ENCODE results near the gene KCNJ4.

KCNJ4 gene

GRCh38 chr22:38453996-38454352, 1.0 kb downstream of the KCNJ4 start:
- in situ Hi-C loops (cut with HindIII; ENCODE audit: low sequenced_read_pairs) = no loop called here

DNA sequence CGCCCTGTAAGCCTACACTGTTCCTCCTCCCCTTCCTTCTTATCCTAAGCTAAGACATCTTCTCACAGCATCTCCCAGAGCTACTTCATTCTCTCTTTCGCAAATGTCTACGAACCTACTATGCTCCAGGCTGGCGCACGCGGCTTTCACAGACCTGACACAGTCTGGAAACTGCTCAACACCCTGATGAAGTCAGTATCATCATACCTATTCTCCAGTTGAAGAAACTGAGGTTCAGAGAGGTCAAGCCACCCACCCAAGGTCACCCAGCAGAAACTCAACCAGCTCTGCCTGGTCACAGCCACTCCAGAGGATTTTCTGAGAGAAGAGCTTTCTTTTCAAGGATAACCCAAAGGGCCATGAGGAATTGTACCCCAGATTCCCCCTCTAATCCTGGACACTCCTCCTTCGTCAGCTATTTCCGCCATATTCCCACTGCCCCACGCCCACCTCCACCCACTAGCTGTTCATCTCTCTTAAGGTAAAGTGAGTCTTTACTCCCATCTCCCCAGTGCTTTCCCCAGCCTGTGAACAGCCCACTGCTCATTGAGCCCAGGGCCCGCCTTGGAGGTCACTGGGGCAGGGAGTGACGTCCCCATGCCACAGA, 1.8 kb downstream of the KCNJ4 start:
- in situ Hi-C loops (cut with HindIII; ENCODE audit: low sequenced_read_pairs) = no loop called here

GRCh38 chr22:38452373-38453065, 2.5 kb downstream of the KCNJ4 start:
- in situ Hi-C loops (cut with HindIII; ENCODE audit: low sequenced_read_pairs) = no loop called here

DNA sequence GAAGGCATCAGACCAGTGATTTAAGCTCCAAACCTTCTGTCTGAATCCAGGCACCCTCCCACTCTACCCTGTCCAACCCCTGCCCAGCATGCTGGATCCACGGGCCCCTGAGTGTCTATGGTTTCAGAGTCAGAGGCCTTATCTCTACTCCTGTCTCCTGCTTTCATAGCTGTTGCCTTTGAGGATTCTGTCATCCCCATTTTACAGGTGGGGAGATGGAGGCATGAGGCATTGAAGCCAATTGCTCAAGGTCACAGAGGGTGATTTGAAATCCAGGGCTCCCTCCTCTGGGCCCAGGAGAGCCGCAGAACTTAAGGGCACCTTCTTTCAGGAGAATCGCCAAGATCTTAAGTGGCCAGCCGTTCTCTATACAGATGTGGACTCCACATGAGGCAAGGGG, 3.1 kb downstream of the KCNJ4 start:
- in situ Hi-C loops (cut with HindIII; ENCODE audit: low sequenced_read_pairs) = no loop called here

DNA sequence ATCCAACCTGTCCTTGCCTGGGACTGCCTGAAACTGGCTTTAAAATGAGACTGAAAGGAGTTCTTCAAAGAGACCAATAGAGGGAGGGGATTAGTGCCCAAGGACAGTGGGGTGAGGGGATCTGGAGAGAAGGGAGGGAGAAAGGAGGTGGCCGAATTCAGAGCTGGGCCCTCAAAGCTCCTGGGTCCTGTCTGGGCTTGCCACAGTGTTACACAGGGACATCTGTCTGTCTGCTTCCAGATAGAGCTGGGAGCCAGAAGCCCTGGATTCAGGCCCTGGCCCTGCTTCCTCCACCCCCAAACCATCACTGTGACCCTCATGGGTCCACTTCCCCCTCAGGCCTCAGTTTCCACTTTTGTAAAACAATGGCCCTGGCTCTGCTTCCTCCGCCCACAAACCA, 3.6 kb downstream of the KCNJ4 start:
- in situ Hi-C loops (cut with HindIII; ENCODE audit: low sequenced_read_pairs) = no loop called here

DNA sequence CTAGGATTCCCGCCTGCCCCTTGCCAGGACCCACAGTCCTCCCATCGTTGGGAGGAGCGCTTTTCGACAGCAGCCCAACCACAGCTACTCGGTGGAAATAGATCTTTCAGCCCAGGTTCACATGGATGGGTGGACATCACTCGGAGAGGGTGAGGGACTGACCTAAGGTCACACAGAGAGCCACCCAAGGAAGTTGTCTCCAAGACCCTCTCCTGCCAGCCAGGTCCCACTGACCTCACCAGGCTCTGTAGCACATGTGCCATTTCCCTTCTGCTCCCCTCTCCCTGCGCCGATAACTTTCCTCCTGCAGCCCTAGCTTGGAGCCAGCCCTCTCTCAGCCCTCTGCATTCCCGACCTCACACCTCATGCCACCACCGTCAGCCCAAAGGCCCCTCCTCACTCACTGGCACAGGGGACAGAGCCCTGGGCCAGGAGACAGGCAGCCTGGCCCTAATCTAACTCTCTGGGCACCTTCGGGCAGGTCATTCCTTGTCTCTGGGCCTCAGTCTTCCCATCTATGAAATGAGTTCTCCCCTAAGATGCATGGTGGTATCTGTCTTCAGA, 4.7 kb downstream of the KCNJ4 start:
- in situ Hi-C loops (cut with HindIII; ENCODE audit: low sequenced_read_pairs) = no loop called here

DNA sequence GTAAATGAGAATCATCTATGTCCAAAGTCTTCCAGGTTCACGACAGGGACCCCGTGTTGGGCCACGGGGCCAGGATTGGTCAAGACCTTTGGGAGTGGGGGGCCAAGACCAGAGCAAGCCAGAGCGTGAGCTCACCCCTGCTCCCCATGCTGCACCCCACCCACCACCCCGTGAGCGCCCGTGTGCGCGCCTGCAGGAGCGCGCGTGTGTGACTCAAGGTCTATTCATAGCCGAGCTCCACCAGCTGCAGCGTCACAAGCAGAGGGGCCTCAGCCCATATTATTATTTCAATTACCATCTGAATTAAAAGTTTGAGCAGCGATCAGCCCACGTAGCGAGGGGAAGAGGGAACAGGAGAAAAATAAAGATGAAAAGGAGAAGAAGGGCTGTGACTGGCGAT, 5.2 kb downstream of the KCNJ4 start:
- in situ Hi-C loops (cut with HindIII; ENCODE audit: low sequenced_read_pairs) = no loop called here

- in situ Hi-C loops (cut with HindIII; ENCODE audit: low sequenced_read_pairs) = no loop called here
These were observed 5.9 kb downstream of the KCNJ4 start for GRCh38 chr22:38448945-38449745.

DNA sequence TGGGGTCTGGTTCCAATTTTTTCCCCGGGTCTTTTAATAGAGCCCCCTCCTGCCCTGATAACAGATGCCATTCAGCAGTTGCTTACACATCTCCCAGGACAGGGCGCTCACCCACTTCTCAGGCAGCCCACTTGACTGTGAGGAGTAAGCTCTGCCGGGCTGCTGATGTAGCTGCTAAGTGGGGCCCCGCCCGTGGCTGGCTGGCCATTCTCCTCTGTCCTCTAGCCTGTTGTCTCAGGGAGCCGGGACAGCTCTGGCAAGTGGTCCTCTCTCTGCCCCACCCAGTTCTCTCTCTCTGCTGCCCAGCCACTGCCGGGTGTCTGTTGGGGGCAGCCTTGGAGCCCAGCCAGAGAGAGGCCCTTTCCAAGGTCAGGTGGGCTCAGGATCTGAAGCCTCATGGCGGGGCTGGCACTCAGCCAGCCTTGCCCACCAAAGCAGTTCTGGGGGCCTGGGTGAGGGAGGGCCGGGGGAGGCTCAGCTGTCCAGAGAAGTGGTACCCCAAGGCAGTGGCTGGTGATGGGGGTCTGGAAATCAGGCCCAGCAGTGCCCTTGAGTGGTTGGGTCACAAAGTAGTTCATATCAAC, 8.9 kb downstream of the KCNJ4 start:
- in situ Hi-C loops (cut with HindIII; ENCODE audit: low sequenced_read_pairs) = no loop called here

DNA sequence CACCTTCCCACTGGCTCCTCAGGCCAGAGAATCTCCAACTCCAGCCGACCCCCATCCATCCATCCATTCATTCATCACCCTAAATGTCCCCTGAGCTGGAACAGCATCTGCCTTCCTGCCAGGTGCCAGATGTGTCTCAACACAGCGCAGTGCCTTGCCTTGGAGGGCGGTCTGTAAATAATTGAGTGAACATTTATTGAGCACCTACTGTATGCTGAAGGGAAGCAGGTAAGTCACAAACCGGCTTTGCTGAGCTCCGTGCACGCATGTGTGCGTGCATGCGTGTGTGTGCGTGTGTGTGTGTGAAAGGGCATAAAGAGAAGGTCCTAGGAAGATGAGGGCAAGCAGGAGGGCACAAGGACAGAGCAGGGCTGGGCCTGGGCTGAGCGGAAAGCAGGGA, 10.2 kb downstream of the KCNJ4 start:
- in situ Hi-C loops (cut with HindIII; ENCODE audit: low sequenced_read_pairs) = no loop called here

- in situ Hi-C loops (cut with HindIII; ENCODE audit: low sequenced_read_pairs) = no loop called here
These were observed 11.1 kb downstream of the KCNJ4 start for GRCh38 chr22:38443628-38444521.

DNA sequence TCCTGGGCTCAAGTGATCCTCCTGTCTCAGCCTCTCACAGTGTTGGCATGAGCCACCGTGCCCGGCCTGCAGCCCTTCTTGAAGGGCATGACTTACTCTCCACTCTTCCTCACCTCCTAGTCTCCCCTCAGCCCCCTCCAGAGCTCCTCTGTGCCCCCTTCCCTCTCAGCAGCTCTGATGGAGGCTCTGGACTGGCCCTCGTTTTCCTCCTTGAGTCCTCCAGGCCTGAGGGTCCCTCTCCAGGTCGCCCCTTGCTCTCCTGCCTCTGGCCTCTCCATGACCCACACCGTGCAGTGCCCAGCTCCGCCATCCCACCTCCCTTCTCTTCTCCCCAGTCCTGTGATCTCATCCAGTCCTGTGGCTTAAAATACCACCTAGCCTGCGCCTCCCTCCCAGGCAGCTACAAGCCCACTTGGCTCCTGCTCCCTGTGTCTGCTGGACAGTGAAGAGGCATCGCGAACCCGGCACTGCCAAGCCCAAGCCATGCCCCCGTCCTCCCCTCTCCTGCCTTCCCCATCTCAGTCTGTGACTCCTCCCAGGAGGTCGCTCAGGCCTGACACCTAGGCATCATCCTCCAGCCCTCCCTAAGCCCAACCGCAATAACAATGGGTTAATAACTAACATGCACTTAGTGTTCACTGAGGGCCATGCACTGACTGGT, 11.9 kb downstream of the KCNJ4 start:
- in situ Hi-C loops (cut with HindIII; ENCODE audit: low sequenced_read_pairs) = no loop called here

GRCh38 chr22:38441620-38442287, 13.2 kb downstream of the KCNJ4 start:
- in situ Hi-C loops (cut with HindIII; ENCODE audit: low sequenced_read_pairs) = no loop called here

DNA sequence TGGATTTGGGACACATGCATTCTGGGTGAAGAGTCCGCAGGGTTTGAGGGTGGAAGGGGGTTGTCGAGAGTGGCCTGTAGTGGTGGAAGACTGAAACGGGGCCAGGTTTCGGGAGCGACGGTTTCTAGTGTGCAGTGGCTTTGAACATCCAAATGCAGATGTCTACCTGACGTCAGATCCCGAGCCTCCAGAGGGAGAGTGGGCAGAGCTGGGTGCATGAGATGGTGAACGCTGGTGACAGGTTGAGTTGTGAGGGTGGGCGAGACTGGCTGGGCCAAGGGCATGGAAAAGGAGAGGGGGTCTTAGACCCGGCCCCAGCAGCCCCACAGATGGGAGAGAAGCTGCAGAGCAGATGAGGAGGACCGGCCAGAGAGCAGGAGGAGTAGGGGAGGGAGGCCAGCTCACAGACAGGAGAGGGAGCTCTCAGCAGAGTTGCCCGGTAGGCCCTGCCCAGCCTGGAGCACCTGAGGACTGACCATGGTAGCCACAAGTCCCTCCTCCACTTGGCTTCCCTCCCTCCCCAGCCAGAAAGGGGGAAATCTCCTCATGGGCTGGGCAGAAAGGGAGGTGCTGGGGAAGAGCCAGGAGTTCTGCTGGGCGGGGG, 14.2 kb downstream of the KCNJ4 start:
- in situ Hi-C loops (cut with HindIII; ENCODE audit: low sequenced_read_pairs) = no loop called here

DNA sequence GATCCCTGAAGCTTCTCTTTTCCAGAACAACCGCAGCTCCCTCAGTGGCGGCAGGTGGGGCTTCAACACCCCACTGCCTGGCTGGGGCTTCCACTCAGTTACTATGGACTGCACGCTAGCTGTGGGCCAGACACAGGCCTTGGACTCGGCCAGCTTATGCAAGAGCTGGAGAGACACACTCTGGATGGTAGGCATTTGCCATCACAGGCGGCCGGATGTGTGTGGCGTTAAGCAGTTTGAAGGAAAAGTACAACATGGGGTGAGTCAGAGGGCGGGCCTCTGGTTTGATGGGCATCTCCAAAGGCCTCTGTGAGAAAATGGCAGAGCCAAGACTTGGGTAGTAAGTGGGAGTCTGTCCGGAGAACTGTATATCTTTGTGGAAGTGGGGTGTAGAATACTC, 17.6 kb downstream of the KCNJ4 start:
- in situ Hi-C loops (cut with HindIII; ENCODE audit: low sequenced_read_pairs) = no loop called here

- in situ Hi-C loops (cut with HindIII; ENCODE audit: low sequenced_read_pairs) = no loop called here
These were observed 18.2 kb downstream of the KCNJ4 start for GRCh38 chr22:38436629-38437395.

- in situ Hi-C loops (cut with HindIII; ENCODE audit: low sequenced_read_pairs) = no loop called here
These were observed 19.0 kb downstream of the KCNJ4 start for GRCh38 chr22:38435965-38436364.

DNA sequence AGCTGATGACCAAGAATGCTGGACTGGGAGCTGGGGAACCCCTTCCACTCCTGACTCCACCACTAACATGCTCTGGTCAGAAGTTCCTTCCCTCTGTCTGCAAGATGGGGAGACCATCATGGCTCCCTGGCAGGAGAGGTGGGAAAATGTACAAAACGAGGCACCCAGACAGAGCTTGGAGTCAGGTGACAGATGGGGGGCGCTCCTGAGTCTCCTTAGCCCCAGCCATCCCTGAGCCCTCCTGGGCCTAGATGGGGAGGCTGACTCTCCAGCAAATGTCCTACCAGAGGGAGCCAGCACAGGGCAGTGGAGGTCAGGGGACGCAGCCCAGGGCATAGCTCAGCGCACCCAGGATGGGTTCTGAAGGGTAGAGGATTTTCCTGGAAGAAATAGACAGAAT, 20.0 kb downstream of the KCNJ4 start:
- in situ Hi-C loops (cut with HindIII; ENCODE audit: low sequenced_read_pairs) = no loop called here
